HCT116 (cell line): ENCODE measurements around the gene TPMT. TPM values are rescaled to one million over a fixed set of nuclear protein-coding genes. Genes with fewer than 3 reads are reported as not detected.

Experiments
- ATAC-seq: fragments of 200-7000 bp; cut with Tn5 transposase; 2 replicates; pipeline ENCODE4 v1.9.1; 2020; ENCODE audit warnings: mild to moderate bottlenecking, moderate library complexity
- BruUV-seq: library from RNA; stranded (reverse); fragments of 400-500 nt; replicated peaks from 2 replicates; lab custom pipeline; 2021; lab: Mats Ljungman, UMichigan
- CTCF ChIA-PET: fragments of 300-600 bp; sonication (Branson Sonifier 250); formaldehyde crosslinking; loops from one replicate; lab custom pipeline; 2021; ENCODE audit warnings: antibody characterized with exemption; lab: Charles Lee
- POLR2A ChIA-PET: fragments of 300-600, 350-600 bp; sonication (Branson Sonifier 250); formaldehyde crosslinking; loops from one replicate; lab custom pipeline; 2021; ENCODE audit warnings: antibody characterized with exemption; lab: Charles Lee
- RAD21 ChIA-PET, 2 experiments: fragments of 300-600 bp; sonication (Branson Sonifier 250); formaldehyde crosslinking; loops; one replicate each; lab custom pipeline; 2023; ENCODE audit warnings: low total read pairs in 2 of 2; ENCODE audit not compliant: uncharacterized antibody in 2 of 2, unreplicated experiment in 2 of 2, low non-redundant PET in 1 of 2; lab: Charles Lee
- DNase-seq: peaks from one replicate; pipeline ENCODE4 v3.0.0-alpha.2; 2010; ENCODE audit warnings: low read depth, low spot score
- H2AFZ ChIP-seq: fragments of 200-600 bp; shearing (Covaris generic), sonication (generic); 2 replicates; pipeline ENCODE4 v1.6.1; 2017; ENCODE audit warnings: low read depth, mixed run types, mixed read lengths, antibody characterized with exemption, low read length; ENCODE audit not compliant: poor library complexity, severe bottlenecking
- H3K27ac ChIP-seq: 2 replicates; pipeline ENCODE4 v1.5.1; 2012; ENCODE audit warnings: low read depth, low read length
- H3K27me3 ChIP-seq: fragments of 200-600 bp; sonication (generic); 2 replicates; pipeline ENCODE4 v1.6.1; 2016; ENCODE audit warnings: mixed run types, low read length, mixed read lengths; ENCODE audit not compliant: insufficient read depth
- H3K36me3 ChIP-seq, 2 experiments: fragments of 200-500 bp in 1 of 2; fragments of 200-600 bp in 1 of 2; sonication (Bioruptor generic) in 1 of 2; sonication (generic) in 1 of 2; 2 replicates each; pipeline versions ENCODE4 v1.5.1 to v1.6.1; 2014 to 2016; ENCODE audit warnings: low read length in 2 of 2, inconsistent platforms in 1 of 2, mixed read lengths in 1 of 2, mixed run types in 1 of 2; ENCODE audit not compliant: insufficient read depth in 2 of 2, control insufficient read depth in 1 of 2
- H3K4me1 ChIP-seq, 2 experiments: fragments of 200-600 bp in 1 of 2; sonication (generic) in 1 of 2; 2 replicates each; pipeline versions ENCODE4 v1.5.1 to v1.6.1; 2012 to 2017; ENCODE audit warnings: low read length in 2 of 2, inconsistent platforms in 1 of 2, mild to moderate bottlenecking in 1 of 2, mixed read lengths in 1 of 2, mixed run types in 1 of 2, moderate library complexity in 1 of 2; ENCODE audit not compliant: insufficient read depth in 2 of 2, control insufficient read depth in 1 of 2
- H3K4me2 ChIP-seq: fragments of 200-600 bp; sonication (generic); 2 replicates; pipeline ENCODE4 v1.6.1; 2017; ENCODE audit warnings: mixed run types, low read length, mixed read lengths
- H3K4me3 ChIP-seq, 2 experiments: fragments of 200-600 bp in 1 of 2; sonication (generic) in 1 of 2; replicated peaks in 1 of 2; 2 replicates each; pipeline ENCODE4 v1.5.1; 2011 to 2016; ENCODE audit warnings: low read length in 2 of 2, control low read depth in 1 of 2, low read depth in 1 of 2, mild to moderate bottlenecking in 1 of 2, mixed read lengths in 1 of 2, mixed run types in 1 of 2
- H3K79me2 ChIP-seq: fragments of 200-600 bp; sonication (generic); 2 replicates; pipeline ENCODE4 v1.6.1; 2017; ENCODE audit warnings: mild to moderate bottlenecking, mixed run types, low read length, moderate library complexity, mixed read lengths; ENCODE audit not compliant: insufficient read depth
- H3K9ac ChIP-seq: fragments of 200-600 bp; sonication (generic); 2 replicates; pipeline ENCODE4 v1.6.1; 2016; ENCODE audit warnings: low read length, mixed read lengths
- H3K9me2 ChIP-seq: fragments of 200-600 bp; sonication (generic), shearing (Covaris generic); 2 replicates; pipeline ENCODE4 v1.6.1; 2017; ENCODE audit warnings: mixed run types, mild to moderate bottlenecking, moderate library complexity; ENCODE audit not compliant: insufficient read depth
- H3K9me3 ChIP-seq, 2 experiments: fragments of 200-500 bp in 1 of 2; fragments of 200-600 bp in 1 of 2; sonication (Bioruptor generic) in 1 of 2; sonication (generic) in 1 of 2; 2 replicates each; pipeline ENCODE4 v1.6.1; 2014 to 2017; ENCODE audit warnings: low read length in 2 of 2, mixed read lengths in 2 of 2, inconsistent platforms in 1 of 2, low read depth in 1 of 2, mild to moderate bottlenecking in 1 of 2, mixed run types in 1 of 2, moderate library complexity in 1 of 2; ENCODE audit not compliant: control insufficient read depth in 1 of 2, insufficient read depth in 1 of 2
- H4K20me1 ChIP-seq: fragments of 200-600 bp; sonication (generic), shearing (Covaris generic); 2 replicates; pipeline ENCODE4 v1.6.1; 2017; ENCODE audit warnings: mixed run types, mild to moderate bottlenecking, moderate library complexity; ENCODE audit not compliant: insufficient read depth
- CBX3 ChIP-seq: IDR thresholded peaks from 2 replicates; pipeline ENCODE4 v1.6.1; 2012; ENCODE audit warnings: low read depth
- EGR1 ChIP-seq: IDR thresholded peaks from 2 replicates; pipeline ENCODE4 v1.6.1; 2012; ENCODE audit warnings: low read depth
- EZH2phosphoT487 ChIP-seq: fragments of 200-600 bp; IDR thresholded peaks from 2 replicates; pipeline ENCODE4 v1.6.1; 2018; ENCODE audit warnings: antibody characterized with exemption, borderline replicate concordance
- POLR2A ChIP-seq: IDR thresholded peaks from 2 replicates; pipeline ENCODE4 v1.7.0; 2011; ENCODE audit warnings: borderline replicate concordance; ENCODE audit not compliant: insufficient read depth, insufficient read length; ENCODE audit errors: extremely low read depth
- RAD21 ChIP-seq: IDR thresholded peaks from 2 replicates; pipeline ENCODE4 v1.6.1; 2012; ENCODE audit warnings: low read depth, mild to moderate bottlenecking
- SP1 ChIP-seq: IDR thresholded peaks from 2 replicates; pipeline ENCODE4 v1.6.1; 2012; ENCODE audit warnings: low read depth
- SRF ChIP-seq: IDR thresholded peaks from 2 replicates; pipeline ENCODE4 v1.6.1; 2012; ENCODE audit warnings: low read depth
- TCF7L2 ChIP-seq: IDR thresholded peaks from 2 replicates; pipeline ENCODE4 v1.7.0; 2011; ENCODE audit warnings: borderline replicate concordance, inconsistent platforms; ENCODE audit not compliant: insufficient read depth, insufficient read length; ENCODE audit errors: extremely low read depth
- ZBTB33 ChIP-seq: IDR thresholded peaks from 2 replicates; pipeline ENCODE4 v1.6.1; 2011; ENCODE audit warnings: mild to moderate bottlenecking, low read length, moderate library complexity; ENCODE audit not compliant: insufficient replicate concordance; ENCODE audit errors: extremely low read depth
- ZFX ChIP-seq: fragments of 450-650 bp; IDR thresholded peaks from 2 replicates; pipeline ENCODE4 v1.6.1; 2017
- ZNF274 ChIP-seq: fragments of 200-500 bp; sonication (Bioruptor generic); IDR thresholded peaks from 2 replicates; pipeline ENCODE4 v1.6.1; 2014; ENCODE audit warnings: mild to moderate bottlenecking, low read depth, low read length, inconsistent platforms
- intact Hi-C: fragments of 100-400 bp; cut with micrococcal nuclease; formaldehyde crosslinking; loops from 2 replicates; pipeline ENCODE4 v1.10.0; 2022
- total RNA-seq: library from RNA; stranded (reverse); gene quantifications from one replicate; pipeline ENCODE4 v1.2.1, GENCODE V29; 2021; ENCODE audit not compliant: unreplicated experiment

The TPMT gene
- total RNA-seq, 1 experiment from 2014 or later, result 10.1 TPM

- H3K4me1 ChIP-seq, result no peaks in the 10 kb centered on the region
- BruUV-seq, result no TSS peak
- no peak overlapping the region for H3K9ac ChIP-seq
- TF ChIP-seq RAD21 (no peak), SRF (no peak), ZBTB33 (no peak), POLR2A (no peak), TCF7L2 (no peak), ZFX (no peak), ZNF274 (no peak), EGR1 (no peak)
- DNase-seq, result no peak
- H3K36me3 ChIP-seq, result no peaks in the 10 kb centered on the region
- H3K9me3 ChIP-seq, result no peaks in the 10 kb centered on the region
- no peak overlapping the region for H2AFZ ChIP-seq
- no peaks in the 10 kb centered on the region for H3K9me2 ChIP-seq
- no peaks in the 10 kb centered on the region for H3K79me2 ChIP-seq
- intact Hi-C loops, result no loop called here
- H3K27me3 ChIP-seq, result no peaks in the 10 kb centered on the region
- ChIA-PET POLR2A (no interaction called here), CTCF (no interaction called here), RAD21 (interaction anchor here in 1 of 2 experiments (0.7 kb wide), 1 partner anchor 67 kb away, joined by 4 read pairs; no protein-coding TSS in a partner anchor)
- no peak overlapping the region for H3K4me3 ChIP-seq
- H3K4me2 ChIP-seq, result no peak overlapping the region
- no peak overlapping the region for H3K27ac ChIP-seq
- ATAC-seq, result no peak
- H4K20me1 ChIP-seq, result no peaks in the 10 kb centered on the region
Measured at GRCh38 chr6:18119236-18119635, 35.6 kb downstream of the TPMT start.

GRCh38 chr6:18118330-18118729 lies 36.5 kb downstream of the TPMT start:
- Histone ChIP-seq H4K20me1 (no peaks in the 10 kb centered on the region), H3K4me3 (no peak overlapping the region), H3K79me2 (no peaks in the 10 kb centered on the region), H3K9ac (no peak overlapping the region), H3K36me3 (no peaks in the 10 kb centered on the region), H3K4me1 (no peaks in the 10 kb centered on the region), H3K9me2 (no peaks in the 10 kb centered on the region), H2AFZ (no peak overlapping the region), H3K27ac (no peak overlapping the region), H3K4me2 (no peak overlapping the region), H3K27me3 (no peaks in the 10 kb centered on the region), H3K9me3 (no peaks in the 10 kb centered on the region)
- no TSS peak for BruUV-seq
- DNase-seq (no peak), ATAC-seq (no peak)
- ChIA-PET POLR2A (no interaction called here), CTCF (no interaction called here), RAD21 (interaction anchor here in 1 of 2 experiments (0.7 kb wide), 1 partner anchor 66 kb away, joined by 4 read pairs; no protein-coding TSS in a partner anchor)
- TF ChIP-seq POLR2A (no peak), SP1 (no peak), RAD21 (no peak), CBX3 (no peak), EZH2phosphoT487 (no peak), TCF7L2 (no peak)
- intact Hi-C loops, result no loop called here
